ENCODE results near the gene MRNIP. TPM values are rescaled to one million over a fixed set of nuclear protein-coding genes. Genes with fewer than 3 reads are reported as not detected.

MRNIP gene
- total RNA-seq, 2 experiments from 2014 or later: 19.8 to 24.9 TPM

DNA sequence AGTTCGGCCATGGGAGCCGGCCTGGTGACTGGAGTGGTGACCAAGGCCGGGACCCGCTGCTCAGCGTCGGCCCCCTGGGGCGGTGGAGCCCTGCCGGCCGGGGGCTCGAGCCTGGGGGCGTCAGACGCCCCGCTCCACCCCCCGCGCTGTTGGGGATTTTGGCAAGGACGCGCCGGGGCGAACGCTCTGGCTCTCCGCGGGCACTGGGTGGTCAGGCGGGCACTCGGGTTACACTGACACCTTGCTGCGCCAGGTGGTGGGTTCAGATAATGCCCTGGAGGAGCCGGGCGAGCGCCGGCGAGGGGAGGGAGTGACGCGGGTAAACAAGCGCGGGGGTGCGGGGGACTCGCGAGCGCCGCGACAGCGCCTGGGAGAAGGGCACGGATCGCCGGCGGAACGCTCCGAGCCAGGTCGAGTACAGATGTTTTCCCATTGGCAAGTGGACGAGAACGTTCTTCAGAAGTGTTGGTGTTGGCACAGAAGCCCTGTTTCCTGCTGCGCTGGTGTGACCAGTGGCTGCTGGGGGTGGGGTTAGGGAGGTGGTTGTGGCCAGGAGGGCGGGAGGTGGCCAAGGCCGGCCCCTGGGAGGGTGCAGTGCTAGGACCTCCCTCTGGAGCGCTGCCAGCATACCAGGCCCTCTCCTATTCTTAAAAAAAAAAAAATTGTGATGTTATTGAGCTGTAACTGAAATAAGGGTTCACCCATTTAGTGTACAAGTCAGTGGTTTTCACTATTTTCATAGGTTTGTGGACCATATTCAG is 37.1 kb downstream of the MRNIP start:
- POLR2A ChIA-PET: interaction anchor here (0.5 to 3.2 kb wide), 7 partner anchors 11 to 277 kb away, joined by 3 to 19 read pairs (median 3); partner anchors contain the start of gene HNRNPH1
- peaks cover 33% of the 10 kb centered on the region for H3K36me3 Mint-ChIP-seq

GRCh38 chr5:179820483-179821297 is 37.9 kb downstream of the MRNIP start, which contains the start of gene SQSTM1:
Gene SQSTM1, plus strand, starts transcription at chr5:179820905. Its CDS starts 32 bp downstream, at chr5:179820937.
- H3K27ac Mint-ChIP-seq: peak within 1 kb of the TSS; percentile 95
- ChIA-PET CTCF (interaction anchor here (0.9 to 1.7 kb wide), 7 partner anchors 9 to 472 kb away, joined by 3 to 11 read pairs (median 4); no protein-coding TSS in a partner anchor), POLR2A (interaction anchor here (1.0 to 3.2 kb wide), 9 partner anchors 12 to 197 kb away, joined by 3 to 19 read pairs (median 3); partner anchors contain the start of genes HNRNPH1 and MRNIP)
- peaks cover under 1% of the 10 kb centered on the region for H3K27me3 Mint-ChIP-seq
- peak within 1 kb of the TSS; percentile 90 for H3K4me3 Mint-ChIP-seq
- intact Hi-C loops (cut with micrococcal nuclease): loop anchor here (1.0 kb wide), 1 partner anchor 38 kb away; the partner anchor contains the start of gene MRNIP
- DNase-seq: peak; percentile 83
- H3K9me3 Mint-ChIP-seq: no peaks in the 10 kb centered on the region
- peaks cover 35% of the 10 kb centered on the region for H3K36me3 Mint-ChIP-seq
- H3K4me1 Mint-ChIP-seq (ENCODE audit: low read depth): peaks cover 49% of the 10 kb centered on the region

More for the DNA sequence above, 37.1 kb downstream of the MRNIP start:
- H3K4me3 Mint-ChIP-seq: peak overlapping the region; percentile 90
- CTCF ChIA-PET: interaction anchor here (1.1 to 1.7 kb wide), 4 partner anchors 10 to 91 kb away, joined by 3 to 10 read pairs (median 3); no protein-coding TSS in a partner anchor
- H3K4me1 Mint-ChIP-seq (ENCODE audit: low read depth): peaks cover 47% of the 10 kb centered on the region
- no peaks in the 10 kb centered on the region for H3K27me3 Mint-ChIP-seq
- no peaks in the 10 kb centered on the region for H3K9me3 Mint-ChIP-seq
- peak; percentile 92 for DNase-seq
- intact Hi-C loops (cut with micrococcal nuclease): no loop called here
- peak overlapping the region; percentile 95 for H3K27ac Mint-ChIP-seq

DNA sequence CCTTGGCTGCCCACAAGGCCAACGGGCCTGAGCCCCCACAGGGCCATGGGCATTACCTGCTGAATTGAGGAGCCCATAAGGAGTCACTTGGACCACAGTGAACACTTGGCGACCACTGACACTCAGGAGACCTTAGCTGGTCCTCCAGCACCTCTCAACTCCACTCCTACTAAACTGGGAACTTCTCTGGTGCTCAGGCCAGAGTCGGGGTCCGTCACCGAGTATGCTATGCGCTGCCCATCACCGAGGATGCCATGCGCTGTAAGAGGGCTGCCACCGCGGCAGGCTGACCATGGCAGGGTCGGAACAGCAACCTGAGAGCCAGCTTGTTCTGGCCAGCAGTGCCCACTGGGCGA is 38.5 kb downstream of the MRNIP start:
- ChIA-PET POLR2A (interaction anchor here (1.0 to 3.2 kb wide), 9 partner anchors 12 to 197 kb away, joined by 3 to 19 read pairs (median 3); partner anchors contain the start of genes HNRNPH1 and MRNIP), CTCF (interaction anchor here (0.9 to 1.7 kb wide), 7 partner anchors 9 to 473 kb away, joined by 3 to 11 read pairs (median 4); no protein-coding TSS in a partner anchor)
- Mint-ChIP-seq H3K4me3 (peak overlapping the region; percentile 66), H3K36me3 (peaks cover 32% of the 10 kb centered on the region), H3K27me3 (peaks cover 2% of the 10 kb centered on the region), H3K9me3 (no peaks in the 10 kb centered on the region), H3K27ac (peak overlapping the region; percentile 85), H3K4me1 (ENCODE audit: low read depth) (peaks cover 50% of the 10 kb centered on the region)
- no peak for DNase-seq
- intact Hi-C loops (cut with micrococcal nuclease): loop anchor here (1.0 kb wide), 1 partner anchor 38 kb away; the partner anchor contains the start of gene MRNIP

DNA sequence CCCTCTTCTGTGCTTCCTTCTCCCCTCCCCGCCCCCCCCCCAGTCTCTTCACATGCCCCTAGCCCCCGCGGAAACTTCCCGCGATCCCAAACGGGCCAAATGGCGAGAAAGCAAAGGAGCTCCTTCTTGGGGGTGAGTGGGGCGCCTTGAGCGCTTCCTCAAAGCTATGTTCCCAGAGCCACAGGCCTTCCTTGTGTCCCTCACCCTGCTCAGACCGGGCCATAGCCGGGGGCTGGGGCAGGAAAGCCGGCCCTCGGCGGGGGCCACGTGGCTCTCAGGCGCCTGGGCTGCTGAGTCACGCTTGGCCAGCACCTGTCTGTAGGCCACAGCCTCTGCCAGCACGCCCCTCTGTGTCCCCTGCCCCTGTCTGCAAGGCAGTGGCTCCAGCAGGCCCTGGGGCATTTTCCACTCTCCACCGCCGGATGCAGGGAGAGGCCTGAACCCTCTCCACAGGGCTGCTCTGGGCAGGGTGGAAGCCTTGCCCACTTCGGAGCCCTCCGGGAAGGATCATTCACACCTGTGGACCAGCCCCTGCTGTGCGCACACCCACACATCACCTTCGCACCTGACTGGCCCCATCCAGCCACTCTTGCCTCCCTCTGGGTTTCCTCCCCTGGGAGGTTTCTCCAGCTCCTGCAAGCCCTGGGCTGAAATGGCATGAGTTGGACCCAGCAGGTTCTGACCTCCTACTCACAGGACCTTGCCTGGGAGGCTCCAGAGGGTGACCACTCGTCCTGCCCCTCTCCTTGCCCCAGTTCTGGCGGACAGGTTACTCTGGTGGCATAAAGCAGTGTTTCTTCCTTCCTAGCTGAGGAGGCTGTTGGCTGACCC is 39.1 kb downstream of the MRNIP start:
- no peaks in the 10 kb centered on the region for H3K9me3 Mint-ChIP-seq
- ChIA-PET POLR2A (interaction anchor here (1.2 to 3.2 kb wide), 8 partner anchors 13 to 196 kb away, joined by 3 to 19 read pairs (median 4); partner anchors contain the start of genes HNRNPH1 and MRNIP), CTCF (interaction anchor here (0.9 to 1.7 kb wide), 8 partner anchors 8 to 473 kb away, joined by 3 to 11 read pairs (median 4); no protein-coding TSS in a partner anchor)
- H3K27ac Mint-ChIP-seq: peak overlapping the region; percentile 85
- intact Hi-C loops (cut with micrococcal nuclease): loop anchor here (1.0 to 5.0 kb wide), 5 partner anchors 15 to 197 kb away; partner anchors contain the start of genes CANX, HNRNPH1, MAML1 and MRNIP
- peak overlapping the region; percentile 66 for H3K4me3 Mint-ChIP-seq
- peak; percentile 62 for DNase-seq
- H3K27me3 Mint-ChIP-seq: peaks cover 2% of the 10 kb centered on the region
- H3K36me3 Mint-ChIP-seq: peaks cover 26% of the 10 kb centered on the region
- peaks cover 47% of the 10 kb centered on the region for H3K4me1 Mint-ChIP-seq (ENCODE audit: low read depth)

GRCh38 chr5:179818746-179819295 is 39.8 kb downstream of the MRNIP start:
- Mint-ChIP-seq H3K27me3 (peaks cover 2% of the 10 kb centered on the region), H3K27ac (peak overlapping the region; percentile 69), H3K9me3 (no peaks in the 10 kb centered on the region), H3K4me1 (ENCODE audit: low read depth) (peaks cover 46% of the 10 kb centered on the region), H3K36me3 (peaks cover 29% of the 10 kb centered on the region), H3K4me3 (peak overlapping the region; percentile 76)
- POLR2A ChIA-PET: interaction anchor here (2.1 to 3.2 kb wide), 2 partner anchors 14 to 40 kb away, joined by 6 to 19 read pairs; partner anchors contain the start of gene MRNIP
- peak; percentile 95 for DNase-seq
- intact Hi-C loops (cut with micrococcal nuclease): loop anchor here (1.0 to 5.0 kb wide), 4 partner anchors 15 to 197 kb away; partner anchors contain the start of genes CANX, HNRNPH1 and MAML1
- CTCF ChIA-PET: interaction anchor here (1.3 kb wide), 1 partner anchor 23 kb away, joined by 3 read pairs; no protein-coding TSS in a partner anchor

- Mint-ChIP-seq H3K27me3 (peaks cover 2% of the 10 kb centered on the region), H3K36me3 (peaks cover 25% of the 10 kb centered on the region), H3K4me3 (peak overlapping the region; percentile 76), H3K27ac (peak overlapping the region; percentile 62), H3K4me1 (ENCODE audit: low read depth) (peaks cover 41% of the 10 kb centered on the region), H3K9me3 (no peaks in the 10 kb centered on the region)
- intact Hi-C loops (cut with micrococcal nuclease): loop anchor here (5.0 kb wide), 1 partner anchor 196 kb away; the partner anchor contains the start of gene HNRNPH1
- POLR2A ChIA-PET: interaction anchor here (3.2 kb wide), 1 partner anchor 13 kb away, joined by 19 read pairs; no protein-coding TSS in a partner anchor
- DNase-seq: no peak
- CTCF ChIA-PET: interaction anchor here (1.3 kb wide), 1 partner anchor 22 kb away, joined by 3 read pairs; no protein-coding TSS in a partner anchor
Observed at GRCh38 chr5:179817890-179818745, 40.5 kb downstream of the MRNIP start.

GRCh38 chr5:179817470-179817840 is 41.2 kb downstream of the MRNIP start:
- H3K36me3 Mint-ChIP-seq: peaks cover 23% of the 10 kb centered on the region
- H3K9me3 Mint-ChIP-seq: no peaks in the 10 kb centered on the region
- intact Hi-C loops (cut with micrococcal nuclease): loop anchor here (5.0 kb wide), 1 partner anchor 195 kb away; the partner anchor contains the start of gene HNRNPH1
- peaks cover 2% of the 10 kb centered on the region for H3K27me3 Mint-ChIP-seq
- H3K27ac Mint-ChIP-seq: no peak overlapping the region
- ChIA-PET POLR2A (no interaction called here), CTCF (no interaction called here)
- H3K4me1 Mint-ChIP-seq (ENCODE audit: low read depth): peaks cover 34% of the 10 kb centered on the region
- H3K4me3 Mint-ChIP-seq: no peak overlapping the region
- DNase-seq: no peak

DNA sequence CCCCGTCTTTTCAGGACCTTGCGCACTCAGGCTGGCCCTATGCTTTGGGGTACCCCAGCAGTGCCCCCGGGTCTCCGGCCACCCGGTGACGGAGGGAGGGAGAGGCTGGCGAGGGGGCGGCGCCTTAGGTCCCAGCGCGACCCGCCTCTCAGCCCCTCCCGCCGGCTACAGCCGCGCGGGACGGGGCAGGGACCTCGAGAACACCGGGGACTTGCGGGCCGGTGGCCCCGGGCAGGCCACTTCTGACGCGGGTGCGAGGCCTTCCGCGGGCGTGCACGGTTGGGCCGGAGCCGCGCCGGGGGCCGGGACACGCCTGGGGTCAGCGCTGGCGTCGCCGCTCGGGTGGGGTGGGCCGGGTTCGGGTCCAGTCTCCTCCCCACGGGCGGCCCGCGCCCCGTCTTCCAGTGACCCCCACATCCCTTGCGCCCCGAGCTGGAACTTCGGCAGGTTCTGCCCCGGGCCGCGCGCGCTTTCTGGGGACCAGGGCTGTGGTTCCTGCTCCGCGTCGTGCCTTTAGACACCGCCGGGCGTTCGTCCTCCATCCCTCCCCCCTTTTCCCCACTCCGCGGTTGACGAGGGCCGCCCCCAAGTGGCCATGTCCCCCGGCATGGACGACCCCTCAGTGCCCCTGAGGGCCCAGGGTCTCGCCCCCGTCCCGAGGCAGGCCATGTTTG is 41.7 kb downstream of the MRNIP start:
- Mint-ChIP-seq H3K4me3 (no peak overlapping the region), H3K4me1 (ENCODE audit: low read depth) (peaks cover 29% of the 10 kb centered on the region), H3K9me3 (no peaks in the 10 kb centered on the region), H3K27me3 (peaks cover 2% of the 10 kb centered on the region), H3K27ac (no peak overlapping the region), H3K36me3 (peaks cover 22% of the 10 kb centered on the region)
- POLR2A ChIA-PET: no interaction called here
- intact Hi-C loops (cut with micrococcal nuclease): loop anchor here (5.0 kb wide), 1 partner anchor 195 kb away; the partner anchor contains the start of gene HNRNPH1
- CTCF ChIA-PET: no interaction called here
- no peak for DNase-seq

GRCh38 chr5:179816401-179816795 is 42.2 kb downstream of the MRNIP start:
- Mint-ChIP-seq H3K27me3 (peaks cover 2% of the 10 kb centered on the region), H3K4me1 (ENCODE audit: low read depth) (peaks cover 27% of the 10 kb centered on the region), H3K9me3 (no peaks in the 10 kb centered on the region), H3K4me3 (no peak overlapping the region), H3K27ac (no peak overlapping the region), H3K36me3 (peaks cover 19% of the 10 kb centered on the region)
- intact Hi-C loops (cut with micrococcal nuclease): loop anchor here (5.0 kb wide), 1 partner anchor 194 kb away; the partner anchor contains the start of gene HNRNPH1
- ChIA-PET POLR2A (no interaction called here), CTCF (interaction anchor here (2.6 kb wide), 1 partner anchor 14 kb away, joined by 7 read pairs; no protein-coding TSS in a partner anchor)
- no peak for DNase-seq

Data from activated CD4-positive, alpha-beta memory T cell treated with anti-CD3 and anti-CD28 coated beads for 36 hours (primary cell).